WERI-Rb-1 (cell line): ENCODE results near the gene MAST4.
A peak's percentile ranks its signal among the peaks of the same experiment; 100 is the strongest.

ENCODE experiments used
- DNase-seq: peaks from one replicate; pipeline ENCODE4 v3.0.0-alpha.2; 2020
- H3K27ac ChIP-seq: fragments of 250-450 bp; sonication (Bioruptor Pico); 2 replicates; pipeline ENCODE4 v1.5.1; 2020; ENCODE audit warnings: mild to moderate bottlenecking, moderate library complexity
- H3K27me3 ChIP-seq: fragments of 250-450 bp; sonication (Bioruptor Pico); 2 replicates; pipeline ENCODE4 v1.5.1; 2021; ENCODE audit warnings: mild to moderate bottlenecking, low read depth, moderate library complexity; ENCODE audit not compliant: insufficient read depth, severe bottlenecking
- H3K36me3 ChIP-seq: fragments of 250-450 bp; sonication (Bioruptor Pico); 2 replicates; pipeline ENCODE4 v1.5.1; 2020; ENCODE audit warnings: mild to moderate bottlenecking, moderate library complexity
- H3K4me3 ChIP-seq: 2 replicates; pipeline ENCODE4 v1.5.1; 2011; ENCODE audit warnings: low read depth, mild to moderate bottlenecking, control low read depth, low read length
- H3K9me3 ChIP-seq: fragments of 250-450 bp; sonication (Bioruptor Pico); 2 replicates; pipeline ENCODE4 v1.5.1; 2021; ENCODE audit warnings: mild to moderate bottlenecking, moderate library complexity; ENCODE audit not compliant: severe bottlenecking
- TF ChIP-seq, protein P1 (sequence below): IDR thresholded peaks from 2 replicates; pipeline ENCODE4 v1.5.1; 2011; ENCODE audit warnings: low read depth, mild to moderate bottlenecking, control low read depth, inconsistent platforms, low read length

Gene MAST4

GRCh38 chr5:67154556-67155206 lies 558.5 kb downstream of the MAST4 start:
- Histone ChIP-seq H3K4me3 (no peak overlapping the region), H3K27ac (no peak overlapping the region), H3K27me3 (no peaks in the 10 kb centered on the region), H3K36me3 (no peaks in the 10 kb centered on the region), H3K9me3 (no peaks in the 10 kb centered on the region)
- DNase-seq = no peak
- TF ChIP-seq, protein P1, sequence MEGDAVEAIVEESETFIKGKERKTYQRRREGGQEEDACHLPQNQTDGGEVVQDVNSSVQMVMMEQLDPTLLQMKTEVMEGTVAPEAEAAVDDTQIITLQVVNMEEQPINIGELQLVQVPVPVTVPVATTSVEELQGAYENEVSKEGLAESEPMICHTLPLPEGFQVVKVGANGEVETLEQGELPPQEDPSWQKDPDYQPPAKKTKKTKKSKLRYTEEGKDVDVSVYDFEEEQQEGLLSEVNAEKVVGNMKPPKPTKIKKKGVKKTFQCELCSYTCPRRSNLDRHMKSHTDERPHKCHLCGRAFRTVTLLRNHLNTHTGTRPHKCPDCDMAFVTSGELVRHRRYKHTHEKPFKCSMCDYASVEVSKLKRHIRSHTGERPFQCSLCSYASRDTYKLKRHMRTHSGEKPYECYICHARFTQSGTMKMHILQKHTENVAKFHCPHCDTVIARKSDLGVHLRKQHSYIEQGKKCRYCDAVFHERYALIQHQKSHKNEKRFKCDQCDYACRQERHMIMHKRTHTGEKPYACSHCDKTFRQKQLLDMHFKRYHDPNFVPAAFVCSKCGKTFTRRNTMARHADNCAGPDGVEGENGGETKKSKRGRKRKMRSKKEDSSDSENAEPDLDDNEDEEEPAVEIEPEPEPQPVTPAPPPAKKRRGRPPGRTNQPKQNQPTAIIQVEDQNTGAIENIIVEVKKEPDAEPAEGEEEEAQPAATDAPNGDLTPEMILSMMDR = no peak

- no peaks in the 10 kb centered on the region for H3K27me3 ChIP-seq
- no peaks in the 10 kb centered on the region for H3K9me3 ChIP-seq
- H3K27ac ChIP-seq = no peak overlapping the region
- H3K36me3 ChIP-seq = no peaks in the 10 kb centered on the region
- H3K4me3 ChIP-seq = no peak overlapping the region
- TF ChIP-seq, protein P1 = peak; percentile 74
- DNase-seq = peak; percentile 32
Measured at GRCh38 chr5:67156976-67157583, 560.9 kb downstream of the MAST4 start.

- TF ChIP-seq, protein P1 = no peak
- H3K9me3 ChIP-seq = no peaks in the 10 kb centered on the region
- H3K36me3 ChIP-seq = no peaks in the 10 kb centered on the region
- H3K4me3 ChIP-seq = no peak overlapping the region
- no peak overlapping the region for H3K27ac ChIP-seq
- DNase-seq = no peak
- no peaks in the 10 kb centered on the region for H3K27me3 ChIP-seq
Measured at GRCh38 chr5:67160272-67160671, 564.1 kb downstream of the MAST4 start.

DNA sequence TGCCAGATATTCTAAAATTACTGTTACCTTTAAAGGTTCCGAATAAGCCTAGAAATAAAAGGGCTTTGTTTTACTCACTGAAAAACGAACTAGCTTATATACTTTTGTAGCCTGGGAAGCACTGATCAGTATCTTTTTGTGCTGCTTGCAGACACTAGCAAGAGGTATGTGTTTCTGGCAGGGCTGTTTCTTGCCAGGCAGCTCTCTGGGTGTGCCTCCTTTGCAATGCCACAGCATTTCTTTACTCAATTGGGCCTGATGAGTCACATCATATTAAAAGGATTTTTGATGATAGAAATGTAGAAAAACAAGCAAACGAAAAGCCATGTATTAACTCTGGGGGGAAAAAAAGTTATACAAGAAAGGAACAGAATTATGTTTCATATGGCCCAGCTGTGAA lies 564.8 kb downstream of the MAST4 start:
- no peak for DNase-seq
- Histone ChIP-seq H3K27me3 (no peaks in the 10 kb centered on the region), H3K4me3 (no peak overlapping the region), H3K27ac (no peak overlapping the region), H3K36me3 (no peaks in the 10 kb centered on the region), H3K9me3 (no peaks in the 10 kb centered on the region)
- TF ChIP-seq, protein P1 = no peak

GRCh38 chr5:67161767-67162166 lies 565.6 kb downstream of the MAST4 start:
- no peaks in the 10 kb centered on the region for H3K36me3 ChIP-seq
- no peak overlapping the region for H3K27ac ChIP-seq
- TF ChIP-seq, protein P1 = no peak
- no peak overlapping the region for H3K4me3 ChIP-seq
- H3K27me3 ChIP-seq = no peaks in the 10 kb centered on the region
- no peak for DNase-seq
- no peaks in the 10 kb centered on the region for H3K9me3 ChIP-seq
